SK-N-SH treated with all-trans-retinoic acid at 6 μM for 48 hours (cell line): ENCODE measurements around the gene SPATS2.

Experiments used
- ARNTL ChIP-seq: fragments of 450-650 bp; formaldehyde crosslinking; IDR thresholded peaks from 2 replicates; pipeline ENCODE4 v1.5.0; 2020; ENCODE audit warnings: low read depth, mild to moderate bottlenecking, moderate library complexity, borderline replicate concordance
- CSDC2 ChIP-seq: fragments of 250-450 bp; sonication (Bioruptor Pico); IDR thresholded peaks from 2 replicates; pipeline ENCODE4 v1.5.0; 2020; ENCODE audit warnings: mild to moderate bottlenecking, moderate library complexity
- CSRNP3 ChIP-seq: fragments of 250-450 bp; sonication (Bioruptor Pico); IDR thresholded peaks from 2 replicates; pipeline ENCODE4 v1.5.1; 2021; ENCODE audit warnings: mild to moderate bottlenecking, moderate library complexity
- OSR1 ChIP-seq: fragments of 250-450 bp; sonication (Bioruptor Pico); IDR thresholded peaks from 2 replicates; pipeline ENCODE4 v1.8.0; 2022; ENCODE audit warnings: moderate library complexity, mild to moderate bottlenecking, inconsistent platforms
- POU6F1 ChIP-seq: fragments of 250-450 bp; sonication (Bioruptor Pico); IDR thresholded peaks from 2 replicates; pipeline ENCODE4 v1.8.0; 2021; ENCODE audit warnings: low read depth, mild to moderate bottlenecking, moderate library complexity, borderline replicate concordance
- RARB ChIP-seq: fragments of 250-450 bp; sonication (Bioruptor Pico); IDR thresholded peaks from 2 replicates; pipeline ENCODE4 v1.8.0; 2021; ENCODE audit warnings: mild to moderate bottlenecking, moderate library complexity
- ZFP3 ChIP-seq: fragments of 250-450 bp; sonication (Bioruptor Pico); IDR thresholded peaks from 2 replicates; pipeline ENCODE4 v1.5.0; 2020; ENCODE audit warnings: mild to moderate bottlenecking, moderate library complexity
- ZFP30 ChIP-seq: fragments of 450-650 bp; formaldehyde crosslinking; IDR thresholded peaks from 2 replicates; pipeline ENCODE4 v1.5.0; 2022; ENCODE audit warnings: mild to moderate bottlenecking, moderate library complexity
- ZNF565 ChIP-seq: fragments of 450-650 bp; formaldehyde crosslinking; conservative IDR thresholded peaks from 2 replicates; pipeline ENCODE4 v1.5.0; 2020; ENCODE audit warnings: low read depth, mild to moderate bottlenecking, moderate library complexity
- ZNF70 ChIP-seq: fragments of 450-650 bp; formaldehyde crosslinking; IDR thresholded peaks from 2 replicates; pipeline ENCODE4 v1.5.0; 2020; ENCODE audit warnings: mild to moderate bottlenecking, moderate library complexity
- TF ChIP-seq, protein P1 (sequence below): fragments of 250-450 bp; sonication (Bioruptor Pico); IDR thresholded peaks from 2 replicates; pipeline ENCODE4 v1.5.1; 2020; ENCODE audit warnings: low read depth, mild to moderate bottlenecking, moderate library complexity
- TF ChIP-seq, protein P2 (sequence below): fragments of 250-450 bp; sonication (Bioruptor Pico); IDR thresholded peaks from 2 replicates; pipeline ENCODE4 v1.8.0; 2020; ENCODE audit warnings: mild to moderate bottlenecking, moderate library complexity, borderline replicate concordance

DNA sequence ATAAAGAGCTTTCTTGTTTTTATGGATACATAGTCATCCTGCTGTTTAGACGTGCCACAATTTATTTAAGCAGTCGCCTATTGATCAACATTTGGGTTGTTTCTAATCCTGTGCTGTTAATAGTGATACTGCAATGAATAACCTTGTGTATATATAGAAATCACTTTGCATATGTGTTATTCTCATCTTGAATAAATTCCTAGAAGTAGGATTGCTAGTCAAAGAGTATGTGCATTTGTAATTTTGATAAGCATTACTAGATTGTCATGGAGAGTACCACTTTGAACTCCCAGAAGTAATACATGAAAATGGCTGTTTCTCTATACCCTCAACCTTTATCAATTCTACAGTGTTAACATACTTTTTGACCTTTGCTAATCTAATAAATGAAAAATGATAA, 126.6 kb downstream of the SPATS2 start:
- TF ChIP-seq CSRNP3 (CRISPR knock-in tag) (no peak), RARB (CRISPR knock-in tag) (no peak), ZFP30 (no peak), ZNF565 (CRISPR knock-in tag) (no peak), ZNF70 (CRISPR knock-in tag) (no peak), ZFP3 (CRISPR knock-in tag) (no peak), CSDC2 (CRISPR knock-in tag) (no peak), POU6F1 (no peak), ARNTL (CRISPR knock-in tag) (no peak), OSR1 (CRISPR knock-in tag) (no peak)
- TF ChIP-seq, protein P1, sequence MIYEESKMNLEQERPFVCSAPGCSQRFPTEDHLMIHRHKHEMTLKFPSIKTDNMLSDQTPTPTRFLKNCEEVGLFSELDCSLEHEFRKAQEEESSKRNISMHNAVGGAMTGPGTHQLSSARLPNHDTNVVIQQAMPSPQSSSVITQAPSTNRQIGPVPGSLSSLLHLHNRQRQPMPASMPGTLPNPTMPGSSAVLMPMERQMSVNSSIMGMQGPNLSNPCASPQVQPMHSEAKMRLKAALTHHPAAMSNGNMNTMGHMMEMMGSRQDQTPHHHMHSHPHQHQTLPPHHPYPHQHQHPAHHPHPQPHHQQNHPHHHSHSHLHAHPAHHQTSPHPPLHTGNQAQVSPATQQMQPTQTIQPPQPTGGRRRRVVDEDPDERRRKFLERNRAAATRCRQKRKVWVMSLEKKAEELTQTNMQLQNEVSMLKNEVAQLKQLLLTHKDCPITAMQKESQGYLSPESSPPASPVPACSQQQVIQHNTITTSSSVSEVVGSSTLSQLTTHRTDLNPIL (CRISPR knock-in tag): no peak
- TF ChIP-seq, protein P2, sequence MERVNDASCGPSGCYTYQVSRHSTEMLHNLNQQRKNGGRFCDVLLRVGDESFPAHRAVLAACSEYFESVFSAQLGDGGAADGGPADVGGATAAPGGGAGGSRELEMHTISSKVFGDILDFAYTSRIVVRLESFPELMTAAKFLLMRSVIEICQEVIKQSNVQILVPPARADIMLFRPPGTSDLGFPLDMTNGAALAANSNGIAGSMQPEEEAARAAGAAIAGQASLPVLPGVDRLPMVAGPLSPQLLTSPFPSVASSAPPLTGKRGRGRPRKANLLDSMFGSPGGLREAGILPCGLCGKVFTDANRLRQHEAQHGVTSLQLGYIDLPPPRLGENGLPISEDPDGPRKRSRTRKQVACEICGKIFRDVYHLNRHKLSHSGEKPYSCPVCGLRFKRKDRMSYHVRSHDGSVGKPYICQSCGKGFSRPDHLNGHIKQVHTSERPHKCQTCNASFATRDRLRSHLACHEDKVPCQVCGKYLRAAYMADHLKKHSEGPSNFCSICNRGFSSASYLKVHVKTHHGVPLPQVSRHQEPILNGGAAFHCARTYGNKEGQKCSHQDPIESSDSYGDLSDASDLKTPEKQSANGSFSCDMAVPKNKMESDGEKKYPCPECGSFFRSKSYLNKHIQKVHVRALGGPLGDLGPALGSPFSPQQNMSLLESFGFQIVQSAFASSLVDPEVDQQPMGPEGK (CRISPR knock-in tag): no peak
